GM23338 (cell line): ENCODE data around the gene CHST11. TPM values are rescaled to one million over a fixed set of nuclear protein-coding genes. Genes with fewer than 3 reads are reported as not detected.

Experiments
- ATAC-seq: fragments of 200-7000 bp; cut with Tn5 transposase; 3 replicates; pipeline ENCODE4 v1.9.1; 2020
- DNase-seq: peaks from one replicate; pipeline ENCODE4 v3.0.0-alpha.2; 2015; ENCODE audit warnings: low spot score
- H2AFZ ChIP-seq: fragments of 200-600 bp; sonication (generic); 2 replicates; pipeline ENCODE4 v1.8.0; 2016; ENCODE audit warnings: antibody characterized with exemption, mild to moderate bottlenecking, moderate library complexity
- H3F3A ChIP-seq: fragments of 200-600 bp; sonication (generic); replicated peaks from 2 replicates; pipeline ENCODE4 v1.8.0; 2017; ENCODE audit warnings: antibody characterized with exemption, mixed run types, low read depth
- H3K27ac ChIP-seq: fragments of 200-600 bp; sonication (generic); 2 replicates; pipeline ENCODE4 v1.6.1; 2016; ENCODE audit warnings: low read depth
- H3K27me3 ChIP-seq: fragments of 200-600 bp; sonication (generic); 2 replicates; pipeline ENCODE4 v1.8.0; 2016; ENCODE audit warnings: mild to moderate bottlenecking, mixed run types, moderate library complexity; ENCODE audit not compliant: insufficient read depth
- H3K36me3 ChIP-seq: fragments of 200-600 bp; sonication (generic); 2 replicates; pipeline ENCODE4 v1.8.0; 2016; ENCODE audit warnings: mild to moderate bottlenecking; ENCODE audit not compliant: insufficient read depth
- H3K4me1 ChIP-seq: fragments of 200-600 bp; sonication (generic); 2 replicates; pipeline ENCODE4 v1.8.0; 2016; ENCODE audit warnings: mild to moderate bottlenecking, moderate library complexity; ENCODE audit not compliant: insufficient read depth
- H3K4me2 ChIP-seq: fragments of 200-600 bp; sonication (generic); 2 replicates; pipeline ENCODE4 v1.7.1; 2017; ENCODE audit warnings: mixed run types
- H3K4me3 ChIP-seq: fragments of 200-600 bp; sonication (generic); 2 replicates; pipeline ENCODE4 v1.6.1; 2016; ENCODE audit warnings: mixed run types
- H3K79me2 ChIP-seq: fragments of 200-600 bp; sonication (generic); replicated peaks from 2 replicates; pipeline ENCODE4 v1.8.0; 2017; ENCODE audit warnings: mild to moderate bottlenecking; ENCODE audit not compliant: insufficient read depth
- H3K9me2 ChIP-seq: fragments of 200-600 bp; sonication (generic); 2 replicates; pipeline ENCODE4 v1.8.0; 2017; ENCODE audit not compliant: insufficient read depth
- H4K20me1 ChIP-seq: fragments of 200-600 bp; sonication (generic); replicated peaks from 2 replicates; pipeline ENCODE4 v1.8.0; 2017; ENCODE audit warnings: mild to moderate bottlenecking; ENCODE audit not compliant: insufficient read depth
- H3K27ac Mint-ChIP-seq: 2 replicates; pipeline ENCODE4 v1.8.0; 2020; ENCODE audit warnings: inconsistent platforms, mild to moderate bottlenecking, moderate library complexity, mixed read lengths
- H3K27me3 Mint-ChIP-seq: 3 replicates; pipeline ENCODE4 v1.8.0; 2022; ENCODE audit warnings: low read depth, mild to moderate bottlenecking, moderate library complexity, mixed read lengths, inconsistent platforms; ENCODE audit not compliant: insufficient read depth, poor library complexity
- H3K36me3 Mint-ChIP-seq: 3 replicates; pipeline ENCODE4 v1.8.0; 2021; ENCODE audit warnings: low read depth, mild to moderate bottlenecking, inconsistent platforms, moderate library complexity, mixed read lengths
- H3K4me1 Mint-ChIP-seq: 3 replicates; pipeline ENCODE4 v1.8.0; 2020; ENCODE audit warnings: mild to moderate bottlenecking, inconsistent platforms, mixed read lengths
- H3K4me3 Mint-ChIP-seq: 3 replicates; pipeline ENCODE4 v1.8.0; 2021; ENCODE audit warnings: moderate library complexity, mild to moderate bottlenecking, inconsistent platforms, mixed read lengths
- H3K9me3 Mint-ChIP-seq: 3 replicates; pipeline ENCODE4 v1.8.0; 2020; ENCODE audit warnings: moderate library complexity, mild to moderate bottlenecking, inconsistent platforms, mixed read lengths
- CREB1 ChIP-seq: fragments of 250-450 bp; sonication (Bioruptor Pico); IDR thresholded peaks from 2 replicates; pipeline ENCODE4 v1.5.0; 2020; ENCODE audit warnings: low read depth, mild to moderate bottlenecking, moderate library complexity
- ETS1 ChIP-seq: IDR thresholded peaks from 2 replicates; pipeline ENCODE4 v1.6.1; 2016; ENCODE audit warnings: antibody characterized with exemption
- EZH2 ChIP-seq: fragments of 200-600 bp; sonication (generic); IDR thresholded peaks from one replicate; pipeline ENCODE4 v1.8.0; 2017; ENCODE audit warnings: antibody characterized with exemption, mild to moderate bottlenecking, low read depth; ENCODE audit not compliant: unreplicated experiment
- EZH2phosphoT487 ChIP-seq: fragments of 200-600 bp; sonication (generic); IDR thresholded peaks from one replicate; pipeline ENCODE4 v1.8.1; 2018; ENCODE audit warnings: antibody characterized with exemption; ENCODE audit not compliant: unreplicated experiment
- JUNB ChIP-seq: IDR thresholded peaks from one replicate; pipeline ENCODE4 v1.6.1; 2016; ENCODE audit warnings: antibody characterized with exemption; ENCODE audit not compliant: unreplicated experiment
- NANOG ChIP-seq: IDR thresholded peaks from 2 replicates; pipeline ENCODE4 v1.6.1; 2016; ENCODE audit warnings: antibody characterized with exemption, borderline replicate concordance
- POLR2AphosphoS5 ChIP-seq: IDR thresholded peaks from 2 replicates; pipeline ENCODE4 v1.6.1; 2016; ENCODE audit warnings: antibody characterized with exemption, low read depth
- STAT1 ChIP-seq: IDR thresholded peaks from one replicate; pipeline ENCODE4 v1.6.1; 2016; ENCODE audit warnings: antibody characterized with exemption; ENCODE audit not compliant: unreplicated experiment
- ZNF114 ChIP-seq: fragments of 250-450 bp; sonication (Bioruptor Pico); IDR thresholded peaks from 2 replicates; pipeline ENCODE4 v1.5.0; 2020; ENCODE audit warnings: mild to moderate bottlenecking, moderate library complexity
- ZNF331 ChIP-seq: fragments of 250-450 bp; sonication (Bioruptor Pico); IDR thresholded peaks from 2 replicates; pipeline ENCODE4 v1.5.0; 2020; ENCODE audit warnings: low read depth, mild to moderate bottlenecking, moderate library complexity
- polyA plus RNA-seq: library from polyadenylated mRNA; unstranded; fragments of >200 nt; fragmentation: Nextera tagmentation; extraction: Ambion mirVana; gene quantifications from 2 replicates; pipeline ENCODE4 v1.2.1, GENCODE V29; 2016
- total RNA-seq: library from RNA; depleted of rRNA; stranded (reverse); fragments of >200 nt; shearing (Covaris generic); gene quantifications from 2 replicates; pipeline ENCODE4 v1.2.3, GENCODE V29; 2014
- TF ChIP-seq, protein P1 (sequence below): IDR thresholded peaks from one replicate; pipeline ENCODE4 v1.6.1; 2018; ENCODE audit warnings: antibody characterized with exemption; ENCODE audit not compliant: unreplicated experiment
- TF ChIP-seq, protein P2 (sequence below): fragments of 250-450 bp; sonication (Bioruptor Pico); IDR thresholded peaks from 2 replicates; pipeline ENCODE4 v1.5.0; 2020; ENCODE audit warnings: mild to moderate bottlenecking, moderate library complexity
- TF ChIP-seq, protein P3 (sequence below), 2 experiments: fragments of 200-600 bp in 1 of 2; sonication (generic) in 1 of 2; conservative IDR thresholded peaks; 2 replicates each; pipeline versions ENCODE4 v1.5.1 to v1.6.1; 2016 to 2017; ENCODE audit warnings: antibody characterized with exemption in 2 of 2, low read depth in 2 of 2, mild to moderate bottlenecking in 2 of 2, moderate library complexity in 1 of 2

The CHST11 gene
- total and polyA plus RNA-seq, 2 experiments from 2014 or later: 7.7 to 25.7 TPM

GRCh38 chr12:104719700-104720338 lies 263.1 kb downstream of the CHST11 start:
- Mint-ChIP-seq H3K27me3 (peaks cover 5% of the 10 kb centered on the region), H3K4me3 (no peak overlapping the region), H3K27ac (no peak overlapping the region), H3K4me1 (peaks cover 43% of the 10 kb centered on the region), H3K9me3 (no peaks in the 10 kb centered on the region), H3K36me3 (no peaks in the 10 kb centered on the region)
- H3K79me2 ChIP-seq: no peaks in the 10 kb centered on the region
- no peaks in the 10 kb centered on the region for H3K36me3 ChIP-seq
- no peaks in the 10 kb centered on the region for H3K27me3 ChIP-seq
- H4K20me1 ChIP-seq: no peaks in the 10 kb centered on the region
- H3K27ac ChIP-seq: no peak overlapping the region
- H3K9me2 ChIP-seq: no peaks in the 10 kb centered on the region
- no peak overlapping the region for H2AFZ ChIP-seq
- peaks cover 9% of the 10 kb centered on the region for H3K4me1 ChIP-seq
- no peak for ATAC-seq
- H3F3A ChIP-seq: no peaks in the 10 kb centered on the region
- no peak overlapping the region for H3K4me2 ChIP-seq
- H3K4me3 ChIP-seq: no peak overlapping the region
- no peak for DNase-seq
- TF ChIP-seq EZH2phosphoT487: no peak
- no peak for TF ChIP-seq EZH2
- TF ChIP-seq, protein P1, sequence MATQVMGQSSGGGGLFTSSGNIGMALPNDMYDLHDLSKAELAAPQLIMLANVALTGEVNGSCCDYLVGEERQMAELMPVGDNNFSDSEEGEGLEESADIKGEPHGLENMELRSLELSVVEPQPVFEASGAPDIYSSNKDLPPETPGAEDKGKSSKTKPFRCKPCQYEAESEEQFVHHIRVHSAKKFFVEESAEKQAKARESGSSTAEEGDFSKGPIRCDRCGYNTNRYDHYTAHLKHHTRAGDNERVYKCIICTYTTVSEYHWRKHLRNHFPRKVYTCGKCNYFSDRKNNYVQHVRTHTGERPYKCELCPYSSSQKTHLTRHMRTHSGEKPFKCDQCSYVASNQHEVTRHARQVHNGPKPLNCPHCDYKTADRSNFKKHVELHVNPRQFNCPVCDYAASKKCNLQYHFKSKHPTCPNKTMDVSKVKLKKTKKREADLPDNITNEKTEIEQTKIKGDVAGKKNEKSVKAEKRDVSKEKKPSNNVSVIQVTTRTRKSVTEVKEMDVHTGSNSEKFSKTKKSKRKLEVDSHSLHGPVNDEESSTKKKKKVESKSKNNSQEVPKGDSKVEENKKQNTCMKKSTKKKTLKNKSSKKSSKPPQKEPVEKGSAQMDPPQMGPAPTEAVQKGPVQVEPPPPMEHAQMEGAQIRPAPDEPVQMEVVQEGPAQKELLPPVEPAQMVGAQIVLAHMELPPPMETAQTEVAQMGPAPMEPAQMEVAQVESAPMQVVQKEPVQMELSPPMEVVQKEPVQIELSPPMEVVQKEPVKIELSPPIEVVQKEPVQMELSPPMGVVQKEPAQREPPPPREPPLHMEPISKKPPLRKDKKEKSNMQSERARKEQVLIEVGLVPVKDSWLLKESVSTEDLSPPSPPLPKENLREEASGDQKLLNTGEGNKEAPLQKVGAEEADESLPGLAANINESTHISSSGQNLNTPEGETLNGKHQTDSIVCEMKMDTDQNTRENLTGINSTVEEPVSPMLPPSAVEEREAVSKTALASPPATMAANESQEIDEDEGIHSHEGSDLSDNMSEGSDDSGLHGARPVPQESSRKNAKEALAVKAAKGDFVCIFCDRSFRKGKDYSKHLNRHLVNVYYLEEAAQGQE: no peak
- no peak for TF ChIP-seq JUNB
- no peak for TF ChIP-seq POLR2AphosphoS5
- no peak for TF ChIP-seq CREB1
- TF ChIP-seq ZNF331 (CRISPR knock-in tag): no peak
- TF ChIP-seq, protein P2, sequence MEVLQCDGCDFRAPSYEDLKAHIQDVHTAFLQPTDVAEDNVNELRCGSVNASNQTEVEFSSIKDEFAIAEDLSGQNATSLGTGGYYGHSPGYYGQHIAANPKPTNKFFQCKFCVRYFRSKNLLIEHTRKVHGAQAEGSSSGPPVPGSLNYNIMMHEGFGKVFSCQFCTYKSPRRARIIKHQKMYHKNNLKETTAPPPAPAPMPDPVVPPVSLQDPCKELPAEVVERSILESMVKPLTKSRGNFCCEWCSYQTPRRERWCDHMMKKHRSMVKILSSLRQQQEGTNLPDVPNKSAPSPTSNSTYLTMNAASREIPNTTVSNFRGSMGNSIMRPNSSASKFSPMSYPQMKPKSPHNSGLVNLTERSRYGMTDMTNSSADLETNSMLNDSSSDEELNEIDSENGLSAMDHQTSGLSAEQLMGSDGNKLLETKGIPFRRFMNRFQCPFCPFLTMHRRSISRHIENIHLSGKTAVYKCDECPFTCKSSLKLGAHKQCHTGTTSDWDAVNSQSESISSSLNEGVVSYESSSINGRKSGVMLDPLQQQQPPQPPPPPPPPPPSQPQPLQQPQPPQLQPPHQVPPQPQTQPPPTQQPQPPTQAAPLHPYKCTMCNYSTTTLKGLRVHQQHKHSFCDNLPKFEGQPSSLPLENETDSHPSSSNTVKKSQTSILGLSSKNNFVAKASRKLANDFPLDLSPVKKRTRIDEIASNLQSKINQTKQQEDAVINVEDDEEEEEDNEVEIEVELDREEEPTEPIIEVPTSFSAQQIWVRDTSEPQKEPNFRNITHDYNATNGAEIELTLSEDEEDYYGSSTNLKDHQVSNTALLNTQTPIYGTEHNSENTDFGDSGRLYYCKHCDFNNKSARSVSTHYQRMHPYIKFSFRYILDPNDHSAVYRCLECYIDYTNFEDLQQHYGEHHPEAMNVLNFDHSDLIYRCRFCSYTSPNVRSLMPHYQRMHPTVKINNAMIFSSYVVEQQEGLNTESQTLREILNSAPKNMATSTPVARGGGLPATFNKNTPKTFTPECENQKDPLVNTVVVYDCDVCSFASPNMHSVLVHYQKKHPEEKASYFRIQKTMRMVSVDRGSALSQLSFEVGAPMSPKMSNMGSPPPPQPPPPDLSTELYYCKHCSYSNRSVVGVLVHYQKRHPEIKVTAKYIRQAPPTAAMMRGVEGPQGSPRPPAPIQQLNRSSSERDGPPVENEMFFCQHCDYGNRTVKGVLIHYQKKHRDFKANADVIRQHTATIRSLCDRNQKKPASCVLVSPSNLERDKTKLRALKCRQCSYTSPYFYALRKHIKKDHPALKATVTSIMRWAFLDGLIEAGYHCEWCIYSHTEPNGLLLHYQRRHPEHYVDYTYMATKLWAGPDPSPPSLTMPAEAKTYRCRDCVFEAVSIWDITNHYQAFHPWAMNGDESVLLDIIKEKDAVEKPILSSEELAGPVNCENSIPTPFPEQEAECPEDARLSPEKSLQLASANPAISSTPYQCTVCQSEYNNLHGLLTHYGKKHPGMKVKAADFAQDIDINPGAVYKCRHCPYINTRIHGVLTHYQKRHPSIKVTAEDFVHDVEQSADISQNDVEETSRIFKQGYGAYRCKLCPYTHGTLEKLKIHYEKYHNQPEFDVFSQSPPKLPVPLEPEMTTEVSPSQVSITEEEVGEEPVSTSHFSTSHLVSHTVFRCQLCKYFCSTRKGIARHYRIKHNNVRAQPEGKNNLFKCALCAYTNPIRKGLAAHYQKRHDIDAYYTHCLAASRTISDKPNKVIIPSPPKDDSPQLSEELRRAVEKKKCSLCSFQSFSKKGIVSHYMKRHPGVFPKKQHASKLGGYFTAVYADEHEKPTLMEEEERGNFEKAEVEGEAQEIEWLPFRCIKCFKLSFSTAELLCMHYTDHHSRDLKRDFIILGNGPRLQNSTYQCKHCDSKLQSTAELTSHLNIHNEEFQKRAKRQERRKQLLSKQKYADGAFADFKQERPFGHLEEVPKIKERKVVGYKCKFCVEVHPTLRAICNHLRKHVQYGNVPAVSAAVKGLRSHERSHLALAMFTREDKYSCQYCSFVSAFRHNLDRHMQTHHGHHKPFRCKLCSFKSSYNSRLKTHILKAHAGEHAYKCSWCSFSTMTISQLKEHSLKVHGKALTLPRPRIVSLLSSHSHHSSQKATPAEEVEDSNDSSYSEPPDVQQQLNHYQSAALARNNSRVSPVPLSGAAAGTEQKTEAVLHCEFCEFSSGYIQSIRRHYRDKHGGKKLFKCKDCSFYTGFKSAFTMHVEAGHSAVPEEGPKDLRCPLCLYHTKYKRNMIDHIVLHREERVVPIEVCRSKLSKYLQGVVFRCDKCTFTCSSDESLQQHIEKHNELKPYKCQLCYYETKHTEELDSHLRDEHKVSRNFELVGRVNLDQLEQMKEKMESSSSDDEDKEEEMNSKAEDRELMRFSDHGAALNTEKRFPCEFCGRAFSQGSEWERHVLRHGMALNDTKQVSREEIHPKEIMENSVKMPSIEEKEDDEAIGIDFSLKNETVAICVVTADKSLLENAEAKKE (CRISPR knock-in tag): no peak
- TF ChIP-seq ZNF114 (CRISPR knock-in tag): no peak
- TF ChIP-seq STAT1: no peak
- TF ChIP-seq, protein P3, sequence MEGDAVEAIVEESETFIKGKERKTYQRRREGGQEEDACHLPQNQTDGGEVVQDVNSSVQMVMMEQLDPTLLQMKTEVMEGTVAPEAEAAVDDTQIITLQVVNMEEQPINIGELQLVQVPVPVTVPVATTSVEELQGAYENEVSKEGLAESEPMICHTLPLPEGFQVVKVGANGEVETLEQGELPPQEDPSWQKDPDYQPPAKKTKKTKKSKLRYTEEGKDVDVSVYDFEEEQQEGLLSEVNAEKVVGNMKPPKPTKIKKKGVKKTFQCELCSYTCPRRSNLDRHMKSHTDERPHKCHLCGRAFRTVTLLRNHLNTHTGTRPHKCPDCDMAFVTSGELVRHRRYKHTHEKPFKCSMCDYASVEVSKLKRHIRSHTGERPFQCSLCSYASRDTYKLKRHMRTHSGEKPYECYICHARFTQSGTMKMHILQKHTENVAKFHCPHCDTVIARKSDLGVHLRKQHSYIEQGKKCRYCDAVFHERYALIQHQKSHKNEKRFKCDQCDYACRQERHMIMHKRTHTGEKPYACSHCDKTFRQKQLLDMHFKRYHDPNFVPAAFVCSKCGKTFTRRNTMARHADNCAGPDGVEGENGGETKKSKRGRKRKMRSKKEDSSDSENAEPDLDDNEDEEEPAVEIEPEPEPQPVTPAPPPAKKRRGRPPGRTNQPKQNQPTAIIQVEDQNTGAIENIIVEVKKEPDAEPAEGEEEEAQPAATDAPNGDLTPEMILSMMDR (conservative IDR thresholded peaks at IDR 0.05; ENCODE audit: low read depth in 2 of 2): no peak
- TF ChIP-seq ETS1: no peak
- TF ChIP-seq NANOG: no peak
